GM12891 (cell line): Measurements from ENCODE around the gene STK24.

ENCODE experiments used
- POLR2A ChIP-seq: IDR thresholded peaks from 2 replicates; pipeline ENCODE4 v1.6.1; 2011; ENCODE audit warnings: low read depth, low read length, control low read depth
- POLR2AphosphoS5 ChIP-seq: IDR thresholded peaks from 2 replicates; pipeline ENCODE4 v1.6.1; 2011; ENCODE audit warnings: low read depth, low read length, control low read depth
- SPI1 ChIP-seq: IDR thresholded peaks from 2 replicates; pipeline ENCODE4 v1.6.1; 2011; ENCODE audit warnings: low read depth, low read length, control low read depth
- TAF1 ChIP-seq: IDR thresholded peaks from 2 replicates; pipeline ENCODE4 v1.6.1; 2011; ENCODE audit warnings: low read depth, low read length, control low read depth

GRCh38 chr13:98517576-98518310 is 59.2 kb downstream of the STK24 start:
- TF ChIP-seq POLR2A: no peak
- TF ChIP-seq TAF1: no peak
- TF ChIP-seq POLR2AphosphoS5: no peak
- no peak for TF ChIP-seq SPI1
